ENCODE measurements around the gene GPR78. TPM values are rescaled to one million over a fixed set of nuclear protein-coding genes. Genes with fewer than 3 reads are reported as not detected.
A peak's percentile ranks its signal among the peaks of the same experiment; 100 is the strongest.

Gene GPR78
- total RNA-seq, 4 donors from 2014 or later = 0.19 TPM; not detected in 2

GRCh38 chr4:8603931-8604330 lies 23.7 kb downstream of the GPR78 start:
- ATAC-seq (ENCODE audit: low FRiP score) (no peak), DNase-seq (ENCODE audit: low spot score) (no peak)
- no peak for TF ChIP-seq CTCF (IDR thresholded peaks at IDR 0.05)

GRCh38 chr4:8605289-8605688 lies 25.1 kb downstream of the GPR78 start:
- TF ChIP-seq CTCF (IDR thresholded peaks at IDR 0.05) = no peak
- ATAC-seq (ENCODE audit: low FRiP score) = no peak
- no peak for DNase-seq (ENCODE audit: low spot score)

- TF ChIP-seq CTCF (IDR thresholded peaks at IDR 0.05) = no peak
- no peak for ATAC-seq (ENCODE audit: low FRiP score)
- DNase-seq (ENCODE audit: low spot score) = no peak
Observed at GRCh38 chr4:8606476-8606875, 26.3 kb downstream of the GPR78 start.

GRCh38 chr4:8606966-8607365 lies 26.8 kb downstream of the GPR78 start:
- DNase-seq (ENCODE audit: low spot score) = no peak
- no peak for ATAC-seq (ENCODE audit: low FRiP score)
- no peak for TF ChIP-seq CTCF (IDR thresholded peaks at IDR 0.05)

GRCh38 chr4:8607603-8608481 lies 27.6 kb downstream of the GPR78 start:
- DNase-seq (ENCODE audit: low spot score) (no peak), ATAC-seq (ENCODE audit: low FRiP score) (no peak)
- peak in 1 of 3 donors; percentile 39 for TF ChIP-seq CTCF (IDR thresholded peaks at IDR 0.05)

GRCh38 chr4:8608714-8609391 lies 28.7 kb downstream of the GPR78 start:
- TF ChIP-seq CTCF (IDR thresholded peaks at IDR 0.05) = no peak
- ATAC-seq (ENCODE audit: low FRiP score) (no peak), DNase-seq (ENCODE audit: low spot score) (no peak)

All from omental fat pad (tissue), 4 donors.